ENCODE measurements around the gene CDKN2C.
"Not testable (repeated sequence)": the region's sequence is repeated elsewhere in the genome, so short reads cannot be mapped to it uniquely, and the experiment has no call there.

Gene CDKN2C

GRCh38 chr1:50989694-50990093 lies 19.6 kb downstream of the CDKN2C start:
- no peak for DNase-seq (ENCODE audit: extremely low read depth, low read depth)
- no peak overlapping the region for H3K4me3 ChIP-seq (replicated peaks; ENCODE audit: low read depth, low read length)
- no peak for TF ChIP-seq CTCF (IDR thresholded peaks at IDR 0.05; ENCODE audit: low read depth, low read length, missing control alignments)

GRCh38 chr1:50992532-50993318 lies 22.7 kb downstream of the CDKN2C start:
- no peak overlapping the region for H3K4me3 ChIP-seq (replicated peaks; ENCODE audit: low read depth, low read length)
- DNase-seq (ENCODE audit: extremely low read depth, low read depth), result no peak
- TF ChIP-seq CTCF (IDR thresholded peaks at IDR 0.05; ENCODE audit: low read depth, low read length, missing control alignments), result no peak

GRCh38 chr1:50993645-50994044 lies 23.6 kb downstream of the CDKN2C start:
- no peak overlapping the region for H3K4me3 ChIP-seq (replicated peaks; ENCODE audit: low read depth, low read length)
- DNase-seq (ENCODE audit: extremely low read depth, low read depth), result no peak
- TF ChIP-seq CTCF (IDR thresholded peaks at IDR 0.05; ENCODE audit: low read depth, low read length, missing control alignments), result no peak

- H3K4me3 ChIP-seq (replicated peaks; ENCODE audit: low read depth, low read length), result no peak overlapping the region
- no peak for TF ChIP-seq CTCF (IDR thresholded peaks at IDR 0.05; ENCODE audit: low read depth, low read length, missing control alignments)
- no peak for DNase-seq (ENCODE audit: extremely low read depth, low read depth)
These were observed 25.0 kb downstream of the CDKN2C start for GRCh38 chr1:50994997-50995396.

GRCh38 chr1:50995651-50996050 lies 25.6 kb downstream of the CDKN2C start:
- TF ChIP-seq CTCF (IDR thresholded peaks at IDR 0.05; ENCODE audit: low read depth, low read length, missing control alignments), result no peak
- no peak overlapping the region for H3K4me3 ChIP-seq (replicated peaks; ENCODE audit: low read depth, low read length)
- no peak for DNase-seq (ENCODE audit: extremely low read depth, low read depth)

GRCh38 chr1:50996083-50996482 lies 26.0 kb downstream of the CDKN2C start:
- no peak overlapping the region for H3K4me3 ChIP-seq (replicated peaks; ENCODE audit: low read depth, low read length)
- no peak for DNase-seq (ENCODE audit: extremely low read depth, low read depth)
- TF ChIP-seq CTCF (IDR thresholded peaks at IDR 0.05; ENCODE audit: low read depth, low read length, missing control alignments), result no peak

GRCh38 chr1:50999375-50999774 lies 29.3 kb downstream of the CDKN2C start:
- H3K4me3 ChIP-seq (replicated peaks; ENCODE audit: low read depth, low read length); DNase-seq (ENCODE audit: extremely low read depth, low read depth): not testable (repeated sequence)

Data from HFF-Myc (cell line).